Mucosa of gallbladder (tissue), 1 donor: ENCODE data around the gene SCGB3A1. TPM values are rescaled to one million over a fixed set of nuclear protein-coding genes. Genes with fewer than 3 reads are reported as not detected.

Experiments used
- DNase-seq: peaks from one replicate; pipeline ENCODE4 v3.0.0-alpha.2; 2020; ENCODE audit warnings: low spot score
- total RNA-seq: library from RNA; stranded (reverse); gene quantifications from one replicate; pipeline ENCODE4 v1.2.1, GENCODE V29; 2021
- donor health status: DM: no; HTN: no; CAD: no.

Gene SCGB3A1, protein sequence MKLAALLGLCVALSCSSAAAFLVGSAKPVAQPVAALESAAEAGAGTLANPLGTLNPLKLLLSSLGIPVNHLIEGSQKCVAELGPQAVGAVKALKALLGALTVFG
- 1.3 TPM for total RNA-seq

DNA sequence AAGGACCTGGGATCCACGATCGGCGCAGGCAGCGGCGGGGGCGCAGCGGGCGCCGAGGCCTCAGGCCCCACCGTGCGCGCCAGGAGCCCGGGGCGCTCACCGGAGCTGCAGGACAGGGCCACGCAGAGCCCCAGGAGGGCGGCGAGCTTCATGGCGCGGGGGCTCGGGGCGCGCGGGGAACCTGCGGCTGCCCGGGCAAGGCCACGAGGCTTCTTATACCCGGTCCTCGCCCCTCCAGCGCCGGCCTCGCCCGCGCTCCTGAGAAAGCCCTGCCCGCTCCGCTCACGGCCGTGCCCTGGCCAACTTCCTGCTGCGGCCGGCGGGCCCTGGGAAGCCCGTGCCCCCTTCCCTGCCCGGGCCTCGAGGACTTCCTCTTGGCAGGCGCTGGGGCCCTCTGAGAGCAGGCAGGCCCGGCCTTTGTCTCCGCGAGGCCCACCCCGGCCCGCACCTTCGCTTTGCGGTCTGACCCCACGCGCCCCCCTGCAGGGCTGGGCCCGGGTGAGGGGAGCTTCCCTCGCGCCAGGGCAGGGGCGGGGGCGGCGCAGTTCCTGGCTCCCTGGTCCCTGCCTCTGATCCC lies at the start of gene SCGB3A1:
Gene SCGB3A1, minus strand, starts transcription at position 189 of the 577 bp plus-strand sequence. Its CDS starts 37 bp downstream, at position 152.
- DNase-seq: no peak

DNA sequence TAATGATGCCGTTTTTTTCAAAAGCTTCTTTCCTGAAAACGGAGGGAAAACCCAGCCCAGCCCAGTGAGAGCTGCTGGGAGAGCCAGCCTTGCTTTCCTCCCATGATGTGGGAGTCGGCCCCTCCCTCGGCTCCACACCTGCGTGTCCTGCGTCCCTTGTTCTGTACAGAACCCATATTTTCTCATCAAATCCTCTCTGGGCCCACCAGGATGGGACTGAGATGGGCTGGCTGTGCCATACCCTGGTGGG lies 49.2 kb upstream of the SCGB3A1 start:
- no peak for DNase-seq

DNA sequence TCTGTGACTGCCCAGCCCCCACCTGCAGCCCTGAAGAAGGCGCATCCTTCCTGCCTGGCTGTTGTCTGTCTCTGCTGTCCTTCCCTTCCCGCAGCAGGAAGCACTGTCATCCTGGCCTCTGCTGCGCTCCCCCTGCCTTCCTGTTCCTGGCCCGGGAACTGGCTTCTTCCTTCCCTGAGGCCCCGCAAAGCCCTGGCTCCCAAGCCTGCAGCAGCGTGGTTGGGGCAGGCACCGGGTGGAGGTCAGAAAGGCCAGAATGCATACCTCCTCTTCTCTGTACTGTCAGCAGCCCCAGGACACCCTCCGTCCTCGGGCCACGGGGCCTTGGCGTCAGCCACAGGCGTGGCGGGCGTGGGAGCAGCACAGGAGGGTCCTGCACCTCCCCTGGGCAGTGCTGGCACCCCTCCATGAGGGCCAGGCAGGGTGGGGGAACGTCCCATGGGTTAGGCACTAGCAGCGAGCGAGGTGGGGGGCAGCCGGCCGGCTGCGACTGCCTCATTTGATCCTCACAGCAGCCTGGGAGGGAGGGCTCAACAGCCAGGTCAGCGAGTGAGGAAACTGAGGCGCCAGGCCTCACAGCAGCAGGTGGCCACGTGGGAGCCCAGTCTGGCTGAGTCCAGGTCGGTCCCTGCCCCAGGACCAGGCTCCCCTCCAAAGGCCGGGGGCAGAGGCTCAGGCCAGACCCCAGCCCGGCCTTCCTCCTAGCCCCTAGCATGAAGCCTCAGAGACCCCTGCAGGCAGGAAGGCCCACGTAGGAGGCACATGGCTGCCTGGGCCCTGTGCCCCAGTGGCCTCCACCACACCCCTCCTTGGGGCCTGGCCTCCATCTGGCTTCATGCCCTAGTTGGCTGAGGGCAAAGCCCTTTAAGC lies 48.7 kb upstream of the SCGB3A1 start:
- DNase-seq: no peak

DNA sequence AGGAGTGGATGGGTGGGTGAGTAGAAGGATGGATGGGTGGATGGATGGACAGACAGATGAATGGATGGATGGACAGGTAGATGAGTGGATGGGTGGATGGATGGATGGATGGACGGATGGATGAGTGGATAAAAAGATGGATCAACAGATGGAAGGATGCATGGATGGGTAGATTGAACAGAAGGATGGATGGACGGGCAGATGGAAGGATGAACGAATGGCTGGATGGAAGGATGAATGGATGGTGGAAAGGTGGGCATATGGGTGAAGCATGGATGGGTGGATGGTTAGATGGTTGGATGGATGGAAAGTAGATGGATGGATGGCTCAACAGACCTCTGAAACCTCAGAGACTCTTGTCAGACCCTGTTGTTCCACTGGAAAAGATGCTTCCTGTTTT lies 48.0 kb upstream of the SCGB3A1 start:
- DNase-seq: no peak

DNA sequence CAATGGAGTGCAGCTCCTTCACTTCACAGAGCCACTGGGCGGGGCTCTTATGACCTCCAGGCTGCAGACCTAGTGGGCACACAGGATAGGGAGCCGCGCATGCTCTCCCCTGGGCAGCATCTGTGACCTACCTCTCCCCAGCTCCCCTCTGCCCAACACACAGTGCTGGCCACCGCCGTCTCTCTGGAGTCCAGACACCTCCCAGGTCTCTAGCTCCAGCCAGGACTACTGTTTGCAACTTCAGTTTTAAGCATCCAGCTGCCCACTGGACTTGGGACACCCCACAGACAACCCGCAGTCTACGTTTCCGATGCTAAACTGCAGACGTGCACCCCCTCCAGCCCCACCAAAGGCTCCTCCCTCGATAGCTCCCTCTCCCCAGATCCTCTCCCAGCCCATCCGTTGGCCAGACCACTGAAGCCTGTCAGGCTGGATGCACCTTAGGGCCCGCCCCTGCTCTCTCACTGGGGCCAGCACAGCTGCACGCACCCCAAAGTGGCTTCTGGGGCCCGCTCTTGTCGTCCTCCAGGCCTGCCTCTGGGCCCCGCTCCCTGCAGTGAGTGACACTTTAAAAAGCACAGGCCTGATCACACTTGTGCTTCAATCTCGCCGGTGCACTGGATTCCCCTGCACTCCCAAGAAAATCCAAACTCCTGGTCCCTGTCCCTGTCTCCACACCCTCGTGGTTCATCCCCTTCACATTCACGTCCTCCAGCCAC lies 46.8 kb upstream of the SCGB3A1 start:
- DNase-seq: no peak

DNA sequence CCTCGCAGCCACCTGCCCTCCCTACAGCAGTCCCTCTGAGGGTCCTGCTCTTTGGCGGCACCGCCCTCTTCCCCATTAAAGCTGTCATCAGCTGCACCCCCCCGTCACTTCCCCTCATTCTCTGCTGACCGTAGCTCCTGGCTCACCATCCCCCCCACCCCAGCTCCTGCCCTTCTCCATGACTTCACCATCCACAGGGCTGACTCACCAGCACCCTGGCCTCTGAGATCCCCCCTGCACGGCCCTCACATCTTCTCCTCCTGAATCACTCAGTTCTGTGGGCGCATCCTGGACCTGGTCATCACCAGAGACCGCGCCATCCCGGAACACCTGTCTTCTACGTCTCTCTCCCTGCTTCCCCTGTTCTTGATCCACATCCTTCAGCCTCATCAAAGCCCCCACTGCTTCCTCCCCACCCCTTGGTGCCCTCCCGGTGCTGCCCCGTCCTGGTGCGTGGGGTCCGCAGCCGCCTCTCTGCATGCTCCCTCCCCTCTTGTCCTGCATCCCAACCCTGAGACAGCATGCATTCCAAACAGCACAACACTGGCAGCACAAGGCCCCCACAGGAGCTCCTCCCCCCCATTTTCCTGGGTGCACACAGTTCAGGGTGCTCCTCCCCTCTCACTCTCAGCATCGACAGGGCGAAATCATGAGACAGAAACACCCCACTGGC lies 45.2 kb upstream of the SCGB3A1 start:
- DNase-seq: no peak

DNA sequence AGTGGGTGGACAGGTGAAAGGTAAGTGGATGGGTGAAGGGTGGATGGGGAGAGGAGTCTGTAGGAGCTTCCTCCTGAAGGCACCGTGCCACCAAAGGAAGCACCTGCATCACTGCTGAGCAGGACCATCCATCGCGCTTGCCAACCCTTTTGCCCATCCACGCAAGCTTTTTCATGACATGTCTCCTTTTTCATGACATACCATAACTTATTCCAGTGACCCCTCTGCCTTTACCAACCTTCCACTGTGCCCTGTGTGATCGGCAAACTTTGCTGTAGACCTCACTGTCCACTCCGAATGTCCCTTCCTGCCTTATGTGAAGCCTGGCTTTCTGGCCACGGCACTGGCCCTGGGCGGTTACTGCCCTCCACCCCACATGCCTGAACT lies 44.7 kb upstream of the SCGB3A1 start:
- no peak for DNase-seq

DNA sequence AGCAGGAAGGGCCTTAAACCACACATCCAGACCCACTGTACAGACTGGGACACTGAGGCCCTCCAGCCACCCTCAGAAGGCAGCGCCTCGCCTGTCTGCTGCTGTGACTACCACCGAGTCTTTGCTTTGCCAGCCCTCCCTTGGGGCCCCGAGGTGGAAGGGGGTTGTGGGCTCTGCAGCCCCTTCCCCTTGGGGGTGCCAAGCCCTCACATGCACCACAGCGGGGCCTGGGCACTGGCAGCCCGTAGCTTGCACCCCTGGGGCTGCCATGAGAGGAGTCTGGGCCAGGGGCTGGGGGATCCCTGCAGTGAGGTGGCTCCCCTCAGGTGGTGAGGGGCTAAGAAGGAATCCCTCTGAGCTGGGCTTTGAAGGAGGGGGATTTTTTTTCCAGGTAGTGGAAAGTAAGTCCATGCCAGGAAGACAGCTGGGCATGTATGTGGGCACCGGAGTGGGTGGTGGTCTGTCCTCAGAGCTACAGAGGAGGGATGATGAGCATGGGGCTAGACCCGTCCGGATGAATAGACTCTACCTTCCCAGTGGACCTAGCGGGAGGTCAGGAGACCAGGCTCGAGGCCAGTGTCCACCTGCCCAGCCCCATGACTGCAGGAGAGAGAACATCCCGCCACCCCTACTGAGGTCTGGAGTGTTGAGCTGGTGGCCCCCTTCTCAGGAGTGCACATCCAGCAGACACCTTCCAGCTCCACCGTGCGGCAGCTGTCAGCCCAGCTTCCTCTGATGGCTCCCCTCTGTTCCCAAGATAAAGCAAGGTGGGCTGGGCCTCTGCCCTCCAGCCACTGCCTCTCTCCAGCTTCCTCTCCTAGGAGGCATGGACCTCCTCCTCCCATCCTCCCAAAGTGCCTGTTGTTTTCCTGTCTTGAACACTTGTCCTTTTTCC lies 42.2 kb upstream of the SCGB3A1 start:
- DNase-seq: no peak

DNA sequence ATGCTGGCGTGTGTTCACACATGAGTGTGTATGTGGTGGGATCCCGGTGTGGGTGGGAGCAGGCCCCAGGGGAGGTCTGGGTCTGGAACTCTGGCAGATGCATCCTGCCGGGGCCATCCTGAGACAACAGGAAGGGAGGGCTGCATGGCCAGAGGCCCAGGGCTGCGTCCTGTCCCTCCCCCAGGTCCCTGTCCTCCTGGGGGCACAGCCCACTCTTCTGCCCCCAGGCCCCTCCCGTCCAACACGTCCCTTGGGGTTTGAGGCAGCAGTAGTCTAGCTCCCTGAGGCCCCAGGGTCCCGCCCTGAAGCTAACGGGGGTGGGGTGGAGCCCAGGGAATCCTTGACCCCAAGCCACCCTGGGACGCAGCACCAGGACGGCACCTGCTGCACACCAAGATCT lies 41.5 kb upstream of the SCGB3A1 start:
- no peak for DNase-seq

DNA sequence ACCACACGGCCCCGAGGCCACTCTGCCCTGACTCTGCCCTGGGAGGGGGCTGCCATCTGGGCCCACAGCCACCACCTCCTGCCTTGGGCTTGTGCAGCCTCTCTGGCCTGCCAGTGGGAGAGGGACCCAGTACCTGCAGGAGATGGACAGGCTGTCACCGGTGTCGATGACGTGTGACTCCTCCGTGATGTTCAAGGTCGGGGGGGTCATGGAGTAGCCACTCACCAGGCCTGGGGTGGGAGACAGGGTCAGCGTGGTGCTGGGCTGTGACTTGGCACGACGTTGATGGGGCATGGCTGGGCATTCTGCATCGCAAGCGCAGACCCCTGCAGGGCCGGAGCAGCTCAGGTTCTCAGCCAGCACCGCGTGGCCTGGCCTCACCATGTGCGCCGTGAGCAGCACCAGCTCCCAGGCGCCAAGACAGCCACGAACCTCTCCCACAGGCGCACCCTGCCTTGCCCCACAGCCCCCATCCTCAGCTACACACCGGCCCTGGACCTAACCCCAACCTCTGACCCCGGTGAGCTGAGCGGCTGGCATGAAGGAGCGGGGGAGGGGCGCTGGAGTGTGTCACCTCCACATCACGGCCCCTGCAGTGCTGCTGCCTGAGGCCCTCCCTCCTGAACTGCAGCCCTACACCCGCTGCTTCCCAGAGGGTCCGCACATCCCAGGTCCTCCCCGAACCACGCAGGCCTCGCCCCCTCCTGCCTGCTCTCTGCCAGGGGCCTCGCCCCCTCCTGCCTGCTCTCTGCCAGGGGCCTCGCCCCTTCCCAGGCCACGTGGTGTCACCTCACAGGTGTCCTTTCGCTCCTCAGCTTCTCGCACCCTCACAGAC lies 40.5 kb upstream of the SCGB3A1 start:
- no peak for DNase-seq

DNA sequence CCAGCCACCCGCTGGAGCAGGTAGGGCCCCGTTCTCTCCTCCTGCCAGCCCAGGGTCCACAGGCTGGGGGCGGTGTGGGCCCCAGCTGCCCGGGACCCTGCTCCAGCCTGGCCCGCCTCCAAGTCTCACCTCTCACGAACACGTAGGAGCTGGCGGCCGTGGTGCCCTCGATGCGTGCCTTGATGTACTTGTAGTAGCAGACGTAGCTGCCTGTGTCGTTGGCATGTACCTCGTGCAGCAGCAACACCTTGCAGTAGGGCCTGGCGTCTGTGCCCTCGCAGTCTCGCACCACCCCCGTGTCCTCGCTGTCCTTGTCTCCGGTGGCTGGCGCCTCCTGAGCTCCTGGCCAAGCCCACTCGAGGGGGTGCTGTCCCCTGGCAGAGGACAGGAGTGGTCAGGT lies 39.1 kb upstream of the SCGB3A1 start:
- no peak for DNase-seq

DNA sequence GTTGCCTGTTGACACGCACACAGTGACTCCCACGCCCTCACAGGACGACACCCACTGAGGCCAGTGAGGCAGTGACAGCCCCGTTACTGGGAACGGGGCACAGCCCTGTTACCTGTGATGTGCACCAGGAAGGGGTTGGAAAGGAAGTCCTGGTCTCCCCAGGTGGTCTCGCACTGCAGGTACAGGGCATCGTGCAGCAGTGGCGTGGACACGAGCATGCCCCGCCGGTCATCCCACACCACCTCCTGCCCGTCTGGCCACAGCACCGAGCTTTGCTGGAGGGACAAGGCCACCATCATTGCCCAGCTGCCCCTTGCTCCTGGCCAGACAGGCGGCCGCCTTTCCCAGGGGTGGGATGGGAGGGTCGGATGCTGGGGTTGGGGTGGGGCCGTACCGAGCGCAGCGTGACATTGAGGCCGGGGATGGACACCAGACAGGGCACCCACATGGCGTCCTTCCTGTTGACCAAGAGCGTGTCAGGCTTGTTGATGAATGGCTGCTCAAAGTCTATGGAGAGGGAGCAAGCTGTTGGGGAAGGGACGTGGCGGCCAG lies 38.6 kb upstream of the SCGB3A1 start:
- DNase-seq: no peak

DNA sequence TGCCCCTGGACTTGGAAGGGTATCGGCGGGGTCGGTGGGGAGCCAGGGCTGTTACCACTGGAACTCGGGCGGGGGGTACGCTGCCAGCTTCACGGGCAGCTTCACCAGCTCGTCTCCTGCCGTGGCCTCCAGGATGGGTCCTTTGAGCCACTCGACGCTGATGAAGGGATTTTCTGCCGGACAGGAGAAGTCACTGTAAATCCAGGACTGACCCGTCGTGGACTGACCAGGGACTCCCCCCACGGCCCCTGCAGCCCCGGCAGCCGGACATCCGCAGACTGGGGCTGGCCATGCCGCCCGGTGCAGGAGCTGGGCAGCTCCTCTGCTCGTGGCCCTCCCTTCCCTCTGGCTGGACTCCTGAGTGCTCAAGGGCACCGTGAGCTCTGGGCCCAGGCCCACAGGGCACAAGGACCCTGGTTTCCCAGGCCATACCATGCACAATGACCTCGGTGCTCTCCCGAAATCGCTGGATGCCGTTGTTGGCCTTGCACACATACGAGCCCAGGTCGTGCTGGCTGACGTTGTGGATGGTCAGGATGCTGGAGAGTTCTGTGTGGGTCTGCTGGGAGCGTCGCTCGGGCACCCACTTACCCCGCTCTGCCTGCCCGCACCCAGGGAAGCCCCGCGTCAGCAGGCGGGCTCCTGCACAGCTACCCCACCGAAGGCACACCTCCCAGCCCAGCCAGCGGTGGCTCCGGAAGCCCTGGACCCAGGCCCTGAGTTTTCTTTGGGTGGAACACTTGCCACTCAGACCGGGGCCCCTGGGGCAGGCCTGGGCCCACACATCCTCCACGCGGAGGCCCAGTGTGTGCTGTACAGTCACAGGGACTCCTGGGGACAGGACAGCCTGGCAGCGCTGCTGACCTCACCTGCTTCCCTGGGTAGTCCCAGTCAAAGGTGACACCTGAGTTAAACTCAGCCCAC lies 37.8 kb upstream of the SCGB3A1 start:
- DNase-seq: no peak

DNA sequence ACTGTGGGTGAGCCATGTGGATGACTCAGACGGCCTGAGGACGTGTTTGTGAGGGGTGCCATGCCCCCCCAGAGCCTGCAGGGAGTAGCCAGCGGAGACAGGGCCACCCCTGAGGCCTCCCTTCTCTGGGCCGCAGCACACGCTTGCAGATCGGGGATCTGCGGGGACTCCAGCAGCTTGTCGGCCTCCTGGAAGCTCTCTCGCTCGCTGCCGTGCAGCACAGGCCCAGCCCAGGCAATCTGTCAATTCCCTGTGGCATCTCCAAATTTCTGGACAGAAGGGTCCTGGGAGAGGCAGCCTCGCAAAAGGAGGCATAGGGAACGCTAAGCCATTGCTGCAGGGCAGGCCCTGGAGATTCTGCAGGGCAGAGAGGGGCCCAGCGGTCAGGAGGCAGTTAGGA lies 36.9 kb upstream of the SCGB3A1 start:
- no peak for DNase-seq

DNA sequence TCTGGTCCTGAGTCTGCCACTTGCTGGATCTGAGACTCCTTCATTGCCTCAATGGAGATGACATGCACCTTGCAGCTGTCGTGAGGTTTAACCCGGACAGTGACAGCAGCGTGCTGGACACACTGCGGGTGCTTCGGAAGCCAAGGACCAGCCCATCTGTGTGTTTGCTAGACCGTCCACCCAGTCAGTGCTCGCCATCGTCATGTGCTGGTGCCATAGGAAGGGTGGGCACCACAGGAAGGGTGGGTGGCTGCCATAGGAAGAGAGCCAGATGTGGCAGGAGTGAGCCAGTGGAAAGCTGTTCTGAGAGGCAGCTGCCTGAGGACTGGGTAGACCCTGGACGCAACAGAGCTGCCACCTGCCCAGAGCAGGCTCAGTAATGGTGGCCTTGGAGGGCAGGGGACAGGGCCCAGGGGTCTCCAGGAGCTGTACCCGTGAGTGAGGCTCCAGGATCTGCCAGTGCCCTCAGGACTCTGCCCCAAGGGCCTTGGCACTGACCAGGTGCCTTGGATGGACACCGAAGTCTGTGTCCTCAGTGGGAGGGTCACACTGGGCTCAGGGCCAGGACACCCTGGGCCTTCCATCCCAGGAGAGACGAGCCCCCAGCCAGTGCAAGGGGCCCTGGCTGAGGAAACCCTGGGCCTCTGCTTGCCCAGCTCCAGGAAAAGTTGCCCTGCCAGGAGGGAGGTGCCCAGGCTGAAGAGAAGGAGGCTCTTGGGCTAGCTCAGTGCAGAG lies 36.3 kb upstream of the SCGB3A1 start:
- DNase-seq: no peak

DNA sequence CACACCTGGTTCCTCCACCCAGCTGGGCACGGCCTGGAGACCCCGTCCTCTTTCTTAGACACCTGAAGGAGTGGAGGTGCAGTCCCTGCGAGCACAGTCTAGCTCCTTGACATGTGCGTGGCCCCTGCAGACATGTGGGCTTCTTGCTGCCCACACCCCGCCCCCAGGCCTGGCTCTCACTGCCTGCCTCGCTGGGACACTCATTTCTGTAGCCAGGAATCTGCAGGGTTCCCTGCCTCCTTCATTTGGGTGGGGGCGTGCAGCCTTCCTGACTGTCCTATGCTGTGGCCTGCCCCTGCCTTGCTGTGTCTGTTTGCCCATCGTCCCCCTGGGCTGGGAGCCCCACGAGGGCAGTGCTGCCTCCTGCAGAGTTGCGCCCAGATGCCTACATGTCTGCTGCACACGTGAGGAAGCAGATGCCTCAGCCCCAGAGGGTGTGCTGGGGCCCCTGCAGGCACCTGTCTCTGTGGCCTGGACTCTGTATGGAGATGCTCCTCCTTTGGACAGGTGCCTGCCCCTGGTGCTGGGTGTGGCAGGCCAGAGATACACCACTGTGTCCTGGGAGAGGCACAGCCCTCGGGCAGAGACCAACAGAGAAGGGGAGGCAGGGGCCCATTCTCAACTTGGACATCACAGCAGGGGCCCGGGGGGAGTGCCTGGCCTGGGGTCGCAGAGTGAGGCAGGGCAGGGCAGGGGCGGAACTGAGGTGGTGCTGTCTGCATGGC lies 35.5 kb upstream of the SCGB3A1 start:
- DNase-seq: no peak

DNA sequence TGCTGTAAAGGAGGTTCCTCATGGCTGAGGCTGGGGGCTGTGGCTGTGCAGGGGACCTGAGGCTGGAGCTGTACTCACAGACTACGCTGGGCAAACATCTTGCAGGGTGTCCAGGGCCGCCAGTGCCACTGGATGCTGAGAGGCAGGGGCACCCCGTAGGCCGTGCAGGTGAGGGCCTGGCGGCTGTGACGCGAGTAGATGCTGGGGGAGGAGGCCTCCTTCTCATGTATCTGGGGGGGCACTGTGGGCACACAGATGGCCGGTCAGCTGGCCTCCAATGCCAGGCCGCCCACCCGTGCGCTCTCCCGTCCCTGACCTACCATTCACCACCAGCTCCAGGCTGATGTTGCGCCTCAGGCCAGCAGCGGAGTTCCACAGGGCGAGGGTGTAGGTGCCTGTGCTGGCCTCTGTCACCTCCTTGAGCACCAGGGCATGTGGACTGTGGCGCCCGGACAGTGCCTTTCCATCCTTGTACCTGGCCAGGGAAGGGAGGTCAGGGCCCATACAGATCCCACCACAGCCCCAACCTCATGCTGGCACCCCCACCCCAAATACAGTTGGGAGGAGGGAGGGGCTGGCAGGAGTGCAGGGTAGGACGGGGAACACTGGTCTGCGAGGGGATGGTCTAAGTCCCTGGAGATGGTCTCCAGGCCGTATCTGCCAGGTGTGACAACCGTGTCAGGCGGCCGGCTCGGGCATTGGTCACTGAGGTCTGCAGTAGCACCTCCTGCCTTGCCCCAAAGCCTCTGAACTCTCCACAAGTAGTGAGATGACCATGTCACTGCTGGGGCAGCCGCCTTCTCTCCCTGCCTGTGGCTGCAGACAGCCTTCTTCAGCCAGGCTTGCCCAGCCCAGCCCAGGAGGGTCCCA lies 34.7 kb upstream of the SCGB3A1 start:
- no peak for DNase-seq
